Stomach (tissue), 9 donors: ENCODE measurements around the gene GUCY1A1. TPM values are rescaled to one million over a fixed set of nuclear protein-coding genes. Genes with fewer than 3 reads are reported as not detected.

ENCODE experiments used
- DNase-seq, 2 donors: peaks; one replicate each; pipeline versions ENCODE4 v3.0.0 to v3.0.0-alpha.2; 2013 to 2019
- H3K27ac ChIP-seq, 5 donors: fragments of 200-600 bp in 4 of 5; sonication (generic) in 4 of 5; one replicate each; pipeline ENCODE4 v1.5.1; 2013 to 2019; ENCODE audit warnings: mild to moderate bottlenecking in 1 of 5, moderate library complexity in 1 of 5
- H3K27me3 ChIP-seq, 3 donors: fragments of 200-600 bp; sonication (generic); one replicate each; pipeline ENCODE4 v1.5.1; 2017 to 2019; ENCODE audit warnings: mixed run types in 1 of 3
- H3K36me3 ChIP-seq, 4 donors: fragments of 200-600 bp; sonication (generic); 1 replicate in 3 of 4; 2 replicates in 1 of 4; pipeline ENCODE4 v1.5.1; 2016 to 2019
- H3K4me1 ChIP-seq, 4 donors: fragments of 200-600 bp; sonication (generic); one replicate each; pipeline ENCODE4 v1.5.1; 2016 to 2019
- H3K4me3 ChIP-seq, 4 donors: fragments of 200-600 bp; sonication (generic) in 3 of 4; one replicate each; pipeline ENCODE4 v1.5.1; 2016 to 2019; ENCODE audit warnings: mild to moderate bottlenecking in 1 of 4
- H3K9me3 ChIP-seq, 4 donors: fragments of 200-600 bp; sonication (generic); one replicate each; pipeline ENCODE4 v1.5.1; 2016 to 2019
- CTCF ChIP-seq, 7 experiments: fragments of 450-650 bp in 4 of 7; fragments of 200-600 bp in 3 of 7; sonication (generic) in 3 of 7; IDR thresholded peaks; one replicate each; pipeline ENCODE4 v1.5.1; 2016 to 2019; ENCODE audit warnings: antibody characterized with exemption in 7 of 7, control low read depth in 2 of 7, mild to moderate bottlenecking in 1 of 7
- EP300 ChIP-seq: sonication (generic); formaldehyde crosslinking; IDR thresholded peaks from one replicate; pipeline ENCODE4 v1.6.1; 2017; ENCODE audit warnings: antibody characterized with exemption
- POLR2A ChIP-seq, 4 donors: fragments of 450-650 bp; IDR thresholded peaks; one replicate each; pipeline ENCODE4 v1.6.1; 2016; ENCODE audit warnings: antibody characterized with exemption in 4 of 4, control low read depth in 2 of 4, mild to moderate bottlenecking in 1 of 4, moderate library complexity in 1 of 4
- POLR2AphosphoS5 ChIP-seq, 3 donors: sonication (generic); formaldehyde crosslinking; IDR thresholded peaks; one replicate each; pipeline ENCODE4 v1.6.1; 2016; ENCODE audit warnings: antibody characterized with exemption in 3 of 3
- WGBS, 5 donors: extraction: QIAGEN DNeasy Blood & Tissue Kit in 3 of 5; methylation state at CpG; one replicate each; pipeline versions ENCODE4 v1.1.5 to v1.1.7; 2013 to 2018; 5-methylcytosine and 5-hydroxymethylcytosine counted together
- intact Hi-C: fragments of 100-400 bp; cut with DNase I; formaldehyde crosslinking; loops from one replicate; pipeline ENCODE4 v1.15.1; 2023; ENCODE audit warnings: low total_unique reads
- polyA plus RNA-seq, 3 donors: library from polyadenylated mRNA; stranded (reverse); fragments of 200-250 nt; gene quantifications; one replicate each; pipeline ENCODE4 v1.2.3, GENCODE V29; 2013
- total RNA-seq, 5 donors: library from RNA; depleted of rRNA; stranded (reverse); fragments of >200 nt; gene quantifications; one replicate each; pipeline versions ENCODE4 v1.1.0 to v1.2.3, GENCODE V29; 2014 to 2016
- donor health status: healthy with polysubstance abuse.
- donor health status: Bipolar disorder and iron deficiency.
- donor health status: healthy.

The GUCY1A1 gene
- total and polyA plus RNA-seq, 8 donors = 4.1 to 49.1 (median 12.2) TPM

GRCh38 chr4:155688860-155689259 is 22.2 kb downstream of the GUCY1A1 start:
- 69 to 87% (median 82%) methylated on average over 2 of the region's 2 CpGs for WGBS, 5 donors
- H3K27ac ChIP-seq = no peak overlapping the region
- no peaks in the 10 kb centered on the region for H3K9me3 ChIP-seq
- H3K4me1 ChIP-seq = peaks cover 0 to 23% (median 4%) of the 10 kb centered on the region in 4 donors
- intact Hi-C loops = no loop called here
- no peak for DNase-seq
- no peak overlapping the region for H3K4me3 ChIP-seq
- H3K36me3 ChIP-seq = no peaks in the 10 kb centered on the region
- no peaks in the 10 kb centered on the region for H3K27me3 ChIP-seq
- TF ChIP-seq CTCF (IDR thresholded peaks at IDR 0.05) (no peak), POLR2A (IDR thresholded peaks at IDR 0.05) (no peak), EP300 (no peak), POLR2AphosphoS5 (IDR thresholded peaks at IDR 0.05) (no peak)

GRCh38 chr4:155690044-155690837 is 23.6 kb downstream of the GUCY1A1 start:
- 79 to 91% (median 87%) methylated on average over 3 of the region's 3 CpGs for WGBS, 5 donors

GRCh38 chr4:155692361-155692760 is 25.7 kb downstream of the GUCY1A1 start:
- Histone ChIP-seq H3K9me3 (no peaks in the 10 kb centered on the region), H3K4me1 (peaks cover 0 to 24% (median 7%) of the 10 kb centered on the region in 4 donors), H3K27ac (peak overlapping the region in 1 of 5 donors; percentile 51), H3K4me3 (no peak overlapping the region), H3K36me3 (no peaks in the 10 kb centered on the region), H3K27me3 (no peaks in the 10 kb centered on the region)
- no peak for TF ChIP-seq EP300
- TF ChIP-seq POLR2AphosphoS5 (IDR thresholded peaks at IDR 0.05) = no peak
- 71 to 89% (median 86%) methylated on average over 1 of the region's 1 CpG for WGBS, 5 donors
- intact Hi-C loops = no loop called here
- no peak for DNase-seq

More at GRCh38 chr4:155690044-155690837, 23.6 kb downstream of the GUCY1A1 start:
- DNase-seq = no peak
- intact Hi-C loops = no loop called here
- no peaks in the 10 kb centered on the region for H3K9me3 ChIP-seq
- H3K4me3 ChIP-seq = no peak overlapping the region
- H3K36me3 ChIP-seq = no peaks in the 10 kb centered on the region
- no peak for TF ChIP-seq POLR2AphosphoS5 (IDR thresholded peaks at IDR 0.05)
- TF ChIP-seq EP300 = no peak
- no peak for TF ChIP-seq CTCF (IDR thresholded peaks at IDR 0.05)
- TF ChIP-seq POLR2A (IDR thresholded peaks at IDR 0.05) = no peak
- H3K27ac ChIP-seq = peak overlapping the region in 1 of 5 donors; percentile 17
- peaks cover 0 to 24% (median 7%) of the 10 kb centered on the region in 4 donors for H3K4me1 ChIP-seq
- no peaks in the 10 kb centered on the region for H3K27me3 ChIP-seq

GRCh38 chr4:155693015-155693663 is 26.5 kb downstream of the GUCY1A1 start:
- DNase-seq = no peak
- H3K36me3 ChIP-seq = peaks cover 0 to 6% (median 0%) of the 10 kb centered on the region in 4 donors
- TF ChIP-seq CTCF (IDR thresholded peaks at IDR 0.05) (no peak), POLR2A (IDR thresholded peaks at IDR 0.05) (no peak), EP300 (no peak), POLR2AphosphoS5 (IDR thresholded peaks at IDR 0.05) (no peak)
- H3K9me3 ChIP-seq = no peaks in the 10 kb centered on the region
- peaks cover 0 to 24% (median 7%) of the 10 kb centered on the region in 4 donors for H3K4me1 ChIP-seq
- WGBS, 5 donors = 28 to 46% (median 31%) methylated on average over 4 of the region's 4 CpGs
- intact Hi-C loops = no loop called here
- H3K4me3 ChIP-seq = no peak overlapping the region
- no peaks in the 10 kb centered on the region for H3K27me3 ChIP-seq
- H3K27ac ChIP-seq = peak overlapping the region in 3 of 5 donors; percentile 10 to 51 (median 21)
